ENCODE results near the gene SLC17A7.

The SLC17A7 gene

GRCh38 chr19:49398931-49399330 lies 42.4 kb downstream of the SLC17A7 start:
- Histone ChIP-seq H3K27ac (ENCODE audit: extremely low read depth, low read depth, low read length) (no peak overlapping the region), H3K4me1 (ENCODE audit: control insufficient read depth, insufficient read depth, low read length) (peaks cover 6% of the 10 kb centered on the region), H3K4me3 (ENCODE audit: low read depth, low read length) (no peak overlapping the region), H3K9me3 (ENCODE audit: control insufficient read depth, insufficient read depth, low read depth, low read length) (no peaks in the 10 kb centered on the region), H3K36me3 (ENCODE audit: control insufficient read depth in 2 of 2, insufficient read depth in 1 of 2, low read length in 2 of 2) (no peaks in the 10 kb centered on the region)
- CTCF ChIA-PET = interaction anchor here (0.6 to 1.3 kb wide), 2 partner anchors 44 to 72 kb away, joined by 3 to 10 read pairs; no protein-coding TSS in a partner anchor
- POLR2A ChIA-PET = interaction anchor here (1.0 kb wide), 1 partner anchor 46 kb away, joined by 6 read pairs; no protein-coding TSS in a partner anchor
- TF ChIP-seq SP2 (tag by site-specific recombination; IDR thresholded peaks at IDR 0.05) (no peak), ZNF501 (tag by site-specific recombination; IDR thresholded peaks at IDR 0.05) (no peak), OVOL3 (tag by site-specific recombination; IDR thresholded peaks at IDR 0.05) (no peak), ZNF621 (tag by site-specific recombination; IDR thresholded peaks at IDR 0.05) (no peak), ZNF777 (tag by site-specific recombination; IDR thresholded peaks at IDR 0.05; ENCODE audit: borderline replicate concordance) (no peak), PATZ1 (tag by site-specific recombination; IDR thresholded peaks at IDR 0.05) (no peak), ZNF704 (tag by site-specific recombination; IDR thresholded peaks at IDR 0.05) (no peak), ZNF654 (tag by site-specific recombination; IDR thresholded peaks at IDR 0.05; ENCODE audit: low read depth) (no peak), ZFP3 (tag by site-specific recombination; IDR thresholded peaks at IDR 0.05; ENCODE audit: low read depth) (no peak), ZNF670 (tag by site-specific recombination; IDR thresholded peaks at IDR 0.05; ENCODE audit: low read depth) (no peak), PRDM6 (tag by site-specific recombination; IDR thresholded peaks at IDR 0.05) (no peak), ZNF510 (tag by site-specific recombination; IDR thresholded peaks at IDR 0.05; ENCODE audit: insufficient replicate concordance) (no peak)

GRCh38 chr19:49398001-49398615 lies 43.2 kb downstream of the SLC17A7 start:
- Histone ChIP-seq H3K4me1 (ENCODE audit: control insufficient read depth, insufficient read depth, low read length) (no peaks in the 10 kb centered on the region), H3K36me3 (ENCODE audit: control insufficient read depth in 2 of 2, insufficient read depth in 1 of 2, low read length in 2 of 2) (no peaks in the 10 kb centered on the region), H3K9me3 (ENCODE audit: control insufficient read depth, insufficient read depth, low read depth, low read length) (no peaks in the 10 kb centered on the region), H3K27ac (ENCODE audit: extremely low read depth, low read depth, low read length) (no peak overlapping the region), H3K4me3 (ENCODE audit: low read depth, low read length) (no peak overlapping the region)
- POLR2A ChIA-PET = interaction anchor here (1.4 kb wide), 1 partner anchor 44 kb away, joined by 3 read pairs; no protein-coding TSS in a partner anchor
- TF ChIP-seq ZNF280D (tag by site-specific recombination; IDR thresholded peaks at IDR 0.05) (no peak), ZFP37 (tag by site-specific recombination; IDR thresholded peaks at IDR 0.05) (no peak), ZIC2 (tag by site-specific recombination; IDR thresholded peaks at IDR 0.05) (no peak), IKZF3 (tag by site-specific recombination; IDR thresholded peaks at IDR 0.05) (no peak), MEIS1 (CRISPR knock-in tag; IDR thresholded peaks at IDR 0.05; ENCODE audit: borderline replicate concordance) (no peak), ZNF561 (tag by site-specific recombination; IDR thresholded peaks at IDR 0.05; ENCODE audit: borderline replicate concordance) (no peak), ZNF202 (tag by site-specific recombination; IDR thresholded peaks at IDR 0.05; ENCODE audit: borderline replicate concordance) (no peak), PRDM1 (tag by site-specific recombination; IDR thresholded peaks at IDR 0.05) (no peak), ZNF830 (tag by site-specific recombination; IDR thresholded peaks at IDR 0.05; ENCODE audit: low read depth) (no peak), ZNF707 (tag by site-specific recombination; IDR thresholded peaks at IDR 0.05) (no peak), ZNF223 (tag by site-specific recombination; IDR thresholded peaks at IDR 0.05) (no peak)
- CTCF ChIA-PET = no interaction called here

Data from HEK293 (cell line).